GM13977 (cell line): ENCODE measurements around the gene PRDM16.

ENCODE experiments used
- DNase-seq: peaks from one replicate; pipeline ENCODE4 v3.0.0; 2012; ENCODE audit warnings: low spot score
- in situ Hi-C: fragments of 300-500 bp; cut with MboI; formaldehyde crosslinking; loops from one replicate; pipeline ENCODE4 v1.12.0; 2022; ENCODE audit warnings: low sequenced_read_pairs, low pct_unique_long_range_greater_than_20kb, mixed read lengths, inconsistent platforms; ENCODE audit not compliant: unreplicated experiment
- TF ChIP-seq, protein P1 (sequence below): IDR thresholded peaks from 2 replicates; pipeline ENCODE4 v1.5.1; 2012; ENCODE audit warnings: mild to moderate bottlenecking, control low read depth; ENCODE audit not compliant: insufficient read depth; ENCODE audit errors: extremely low read depth, missing control alignments

Gene PRDM16

DNA sequence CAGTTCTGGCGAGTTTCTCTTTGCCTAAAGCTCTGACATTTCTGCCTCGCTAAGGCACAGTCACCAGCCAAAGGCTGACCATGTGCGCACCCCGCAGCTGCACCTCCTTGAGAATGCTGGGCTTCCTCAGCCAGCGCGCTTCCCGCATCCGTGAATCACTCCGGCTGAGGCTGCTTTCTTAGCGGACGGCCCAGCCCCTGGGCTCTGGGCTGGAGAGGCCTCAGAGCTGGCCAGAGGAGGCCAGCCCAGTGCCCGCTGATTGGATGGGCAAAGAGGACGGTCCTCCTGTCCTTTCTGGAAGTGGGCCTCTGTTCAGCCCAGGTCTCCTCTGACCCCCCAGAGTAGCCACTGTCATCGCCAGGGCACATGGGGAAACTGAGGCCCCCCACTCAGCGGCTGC, 56.1 kb downstream of the PRDM16 start:
- TF ChIP-seq, protein P1, sequence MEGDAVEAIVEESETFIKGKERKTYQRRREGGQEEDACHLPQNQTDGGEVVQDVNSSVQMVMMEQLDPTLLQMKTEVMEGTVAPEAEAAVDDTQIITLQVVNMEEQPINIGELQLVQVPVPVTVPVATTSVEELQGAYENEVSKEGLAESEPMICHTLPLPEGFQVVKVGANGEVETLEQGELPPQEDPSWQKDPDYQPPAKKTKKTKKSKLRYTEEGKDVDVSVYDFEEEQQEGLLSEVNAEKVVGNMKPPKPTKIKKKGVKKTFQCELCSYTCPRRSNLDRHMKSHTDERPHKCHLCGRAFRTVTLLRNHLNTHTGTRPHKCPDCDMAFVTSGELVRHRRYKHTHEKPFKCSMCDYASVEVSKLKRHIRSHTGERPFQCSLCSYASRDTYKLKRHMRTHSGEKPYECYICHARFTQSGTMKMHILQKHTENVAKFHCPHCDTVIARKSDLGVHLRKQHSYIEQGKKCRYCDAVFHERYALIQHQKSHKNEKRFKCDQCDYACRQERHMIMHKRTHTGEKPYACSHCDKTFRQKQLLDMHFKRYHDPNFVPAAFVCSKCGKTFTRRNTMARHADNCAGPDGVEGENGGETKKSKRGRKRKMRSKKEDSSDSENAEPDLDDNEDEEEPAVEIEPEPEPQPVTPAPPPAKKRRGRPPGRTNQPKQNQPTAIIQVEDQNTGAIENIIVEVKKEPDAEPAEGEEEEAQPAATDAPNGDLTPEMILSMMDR: no peak
- in situ Hi-C loops: no loop called here
- DNase-seq: no peak

DNA sequence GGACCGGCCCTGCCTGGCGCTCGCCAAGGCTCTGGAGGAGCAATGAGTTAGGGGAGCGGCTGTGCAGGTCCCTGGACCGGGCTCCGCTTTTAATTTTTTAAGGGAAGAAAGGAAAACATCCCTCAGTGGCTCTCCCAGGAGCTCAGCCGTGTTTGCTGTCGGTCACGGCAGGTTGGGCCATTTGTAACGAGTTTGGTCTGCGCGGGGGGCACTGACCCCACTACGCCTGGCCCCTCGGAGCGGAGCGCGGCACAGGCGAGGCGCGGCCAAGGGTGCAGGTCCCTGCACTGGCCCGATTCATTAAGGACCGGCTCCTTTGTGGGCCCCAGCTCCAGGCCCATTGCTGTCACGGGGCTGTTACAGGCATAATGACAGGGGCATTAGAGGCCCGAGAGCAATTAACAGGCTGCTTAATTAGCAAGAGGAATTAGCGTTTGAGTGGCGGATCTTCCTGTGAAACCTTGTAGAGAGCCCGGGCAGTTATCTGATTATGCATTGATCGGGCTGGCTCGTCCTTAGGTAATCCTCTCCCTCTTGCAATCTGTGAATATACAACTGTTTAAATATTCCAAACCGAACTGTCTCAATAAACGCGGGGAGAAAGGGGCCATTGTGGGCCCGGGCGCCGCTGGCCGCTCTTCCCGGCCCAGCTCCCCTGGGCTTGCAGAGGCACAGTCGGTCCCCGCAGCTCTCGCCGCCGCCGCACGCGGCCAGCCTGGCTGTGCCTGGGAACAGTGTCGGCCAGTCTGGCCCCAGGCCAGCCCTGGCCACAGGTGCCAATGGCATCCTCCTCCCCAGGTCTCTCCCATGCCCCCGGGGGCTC, 56.8 kb downstream of the PRDM16 start:
- TF ChIP-seq, protein P1: no peak
- in situ Hi-C loops: no loop called here
- DNase-seq: no peak

DNA sequence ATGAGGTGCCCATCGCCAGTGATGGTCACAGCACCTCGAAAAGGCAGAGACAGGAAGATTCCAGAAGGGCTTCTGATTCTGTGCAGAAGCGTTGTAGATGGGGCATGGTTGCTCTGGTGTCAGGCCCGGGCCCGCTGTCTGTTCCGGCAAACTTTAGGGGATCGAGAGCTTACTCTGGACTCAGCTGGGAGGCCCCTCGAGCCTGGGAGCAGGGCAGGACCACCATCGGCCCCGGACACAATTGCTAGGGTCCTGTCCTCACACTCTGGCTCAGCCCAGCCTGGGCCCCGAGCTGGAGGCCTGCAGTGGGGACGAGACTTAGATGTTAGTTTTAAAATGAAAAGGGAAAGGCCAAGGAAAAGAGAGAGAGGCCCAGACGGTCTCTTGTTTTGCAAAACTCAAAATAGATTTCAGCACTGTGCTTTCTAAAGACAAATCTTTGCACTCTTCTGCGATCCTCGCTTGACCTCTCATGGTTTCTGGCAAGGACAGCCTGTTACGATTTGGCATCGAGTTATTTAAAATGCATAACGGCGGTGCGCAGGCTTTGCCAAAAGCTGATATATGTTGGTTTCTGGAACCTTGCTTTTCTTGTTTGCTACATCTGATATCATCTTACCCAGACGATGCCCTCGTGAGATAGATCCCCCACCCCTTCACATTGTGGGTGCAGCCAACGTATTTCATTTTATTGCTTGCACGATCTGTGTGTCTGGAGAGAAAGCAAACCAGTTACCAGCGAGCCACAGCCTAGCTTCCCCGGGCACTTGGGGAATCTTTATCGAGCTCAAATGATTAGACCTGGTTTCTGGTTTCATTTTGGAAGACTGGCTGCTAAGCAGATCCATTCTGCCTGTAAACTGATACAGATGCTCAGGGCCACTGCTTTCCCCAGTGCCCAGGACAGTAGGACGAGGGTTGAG, 58.0 kb downstream of the PRDM16 start:
- DNase-seq: no peak
- TF ChIP-seq, protein P1: no peak
- in situ Hi-C loops: no loop called here

DNA sequence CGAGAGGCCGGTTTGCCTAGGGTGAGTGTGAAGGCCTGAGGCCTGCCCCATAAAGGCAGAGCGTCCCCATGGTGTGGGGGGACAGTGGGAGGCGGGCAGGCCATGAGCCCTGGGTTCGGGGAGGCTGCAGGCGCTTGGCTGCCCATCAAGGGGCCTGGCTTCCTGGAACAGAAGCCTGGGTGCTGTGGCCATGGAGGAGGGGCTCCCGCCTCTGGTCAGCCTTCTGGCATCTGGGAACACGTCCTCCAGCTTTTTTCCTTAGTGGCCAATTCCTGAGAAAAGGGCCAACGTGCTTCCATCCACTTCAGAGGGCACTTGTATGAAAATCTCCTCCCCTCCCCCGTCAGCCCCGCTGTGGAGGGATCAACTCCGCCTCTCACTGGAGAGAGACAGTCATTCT, 58.7 kb downstream of the PRDM16 start:
- in situ Hi-C loops: no loop called here
- TF ChIP-seq, protein P1: no peak
- DNase-seq: no peak

DNA sequence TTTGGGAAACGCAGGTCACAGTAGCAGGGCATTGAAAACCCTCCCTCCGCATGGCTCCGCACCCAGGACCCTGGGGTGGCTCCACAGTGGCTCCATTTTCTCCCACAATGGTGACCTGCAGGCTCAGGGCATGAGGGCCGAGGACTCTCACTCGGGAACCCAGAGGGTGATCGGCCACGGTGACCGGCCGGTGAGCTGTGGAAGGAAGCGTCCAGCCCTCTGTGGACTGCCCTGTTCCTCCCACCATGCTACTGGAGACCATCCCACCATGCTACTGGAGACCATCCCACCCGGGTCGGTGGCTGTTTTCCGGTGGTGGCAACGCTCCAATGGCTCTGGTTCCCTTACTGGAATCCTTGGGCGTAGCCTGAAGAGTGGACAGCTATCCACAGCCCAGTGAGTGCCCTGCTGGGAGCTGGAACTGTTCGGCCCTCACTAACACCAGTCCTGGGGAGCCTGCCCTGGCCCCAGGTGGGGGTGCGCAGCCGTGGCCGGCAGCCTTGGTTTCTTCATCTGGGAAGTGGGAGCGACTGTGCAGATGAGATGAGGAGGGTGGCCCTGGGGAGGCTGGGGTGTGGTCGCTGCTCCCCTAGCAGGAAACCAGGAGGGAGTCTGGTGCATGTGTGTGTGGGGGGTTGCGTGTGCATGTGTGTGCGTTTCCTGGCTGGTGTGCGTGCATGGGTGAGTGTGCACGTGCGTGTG, 59.6 kb downstream of the PRDM16 start:
- DNase-seq: no peak
- TF ChIP-seq, protein P1: no peak
- in situ Hi-C loops: no loop called here

DNA sequence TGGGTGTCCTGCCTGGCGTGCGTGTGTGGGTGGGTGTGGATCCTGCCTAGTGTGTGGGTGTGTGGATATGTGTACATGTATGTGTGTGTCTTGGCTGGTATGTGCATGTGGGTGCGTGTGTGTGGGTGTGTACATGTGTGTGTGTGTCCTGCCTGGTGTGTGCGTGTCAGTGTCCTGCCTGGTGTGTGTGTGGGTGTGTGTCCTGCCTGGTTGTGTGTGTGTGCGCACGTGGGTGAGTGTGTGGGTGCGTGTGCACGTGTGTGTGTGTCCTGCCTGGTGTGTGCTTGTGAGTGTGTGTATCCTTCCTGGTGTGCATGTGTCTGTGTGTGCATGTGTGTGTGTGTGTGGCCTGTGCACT, 60.1 kb downstream of the PRDM16 start:
- in situ Hi-C loops: no loop called here
- no peak for DNase-seq

More for the DNA sequence above, 60.1 kb downstream of the PRDM16 start:
- TF ChIP-seq, protein P1: no peak
